HG03097 (cell line): ENCODE results near the gene SFMBT1.

Experiments
- ATAC-seq: cut with Tn5 transposase; IDR thresholded peaks from one replicate; pipeline ENCODE4 v1.9.1; 2021; ENCODE audit not compliant: unreplicated experiment, low FRiP score

Gene SFMBT1

DNA sequence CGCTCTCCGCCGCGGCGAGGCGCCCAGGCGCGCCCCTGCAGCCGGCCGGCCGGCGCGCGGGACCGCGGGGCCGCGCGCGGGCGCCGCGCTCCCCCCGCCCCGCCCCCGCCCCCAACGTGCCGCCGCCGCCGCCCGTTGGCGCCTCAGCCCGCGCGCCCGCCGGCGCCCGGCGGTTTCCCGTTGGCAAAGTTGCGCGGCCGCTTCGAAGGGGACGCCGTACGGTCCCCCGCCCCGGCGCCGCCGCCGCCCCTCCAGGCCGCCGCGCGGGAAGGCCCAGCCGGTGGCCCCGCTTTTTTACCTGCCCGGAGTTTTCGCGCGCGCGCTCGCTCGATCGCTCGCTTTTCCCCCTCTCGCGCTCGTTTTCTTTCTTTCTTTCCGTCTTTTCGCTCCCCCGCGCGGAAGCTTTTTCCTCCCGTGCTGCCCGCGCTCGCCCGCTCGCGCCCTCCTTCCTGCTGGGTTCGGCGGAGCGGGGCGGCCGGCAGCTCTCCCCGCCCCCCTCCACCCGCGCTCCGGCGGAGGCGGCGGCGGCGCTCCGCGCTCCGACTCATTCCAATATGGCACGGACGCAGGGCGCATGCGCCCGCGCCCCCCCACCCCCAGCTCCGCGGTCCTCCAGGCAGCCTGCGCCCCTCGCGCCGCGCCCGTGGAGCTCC, at the start of gene SFMBT1:
SFMBT1 (minus strand) TSS at position 556 of the 653 bp plus-strand sequence. CDS start 76,945 bp downstream, outside the sequence.
- peak; percentile 35 for ATAC-seq

DNA sequence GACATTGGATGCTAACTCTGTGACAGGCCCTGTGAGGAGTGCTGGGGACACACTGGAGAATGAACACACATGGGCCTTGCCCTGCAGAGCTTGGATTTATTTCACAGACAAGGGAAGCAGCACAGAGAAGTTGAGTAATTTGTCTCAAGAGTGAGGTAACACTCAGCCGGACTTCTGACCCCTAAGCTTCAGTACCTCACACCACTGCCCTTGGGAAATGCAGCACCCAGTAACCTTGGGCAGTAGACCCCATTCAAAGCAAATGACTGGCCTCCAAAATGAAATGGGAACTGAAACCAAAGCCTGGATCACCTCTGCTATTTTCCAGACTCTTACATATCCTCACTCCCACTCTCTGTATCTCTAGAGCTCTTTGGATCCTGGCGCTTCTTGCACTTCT, 47.1 kb upstream of the SFMBT1 start:
- ATAC-seq, result no peak

DNA sequence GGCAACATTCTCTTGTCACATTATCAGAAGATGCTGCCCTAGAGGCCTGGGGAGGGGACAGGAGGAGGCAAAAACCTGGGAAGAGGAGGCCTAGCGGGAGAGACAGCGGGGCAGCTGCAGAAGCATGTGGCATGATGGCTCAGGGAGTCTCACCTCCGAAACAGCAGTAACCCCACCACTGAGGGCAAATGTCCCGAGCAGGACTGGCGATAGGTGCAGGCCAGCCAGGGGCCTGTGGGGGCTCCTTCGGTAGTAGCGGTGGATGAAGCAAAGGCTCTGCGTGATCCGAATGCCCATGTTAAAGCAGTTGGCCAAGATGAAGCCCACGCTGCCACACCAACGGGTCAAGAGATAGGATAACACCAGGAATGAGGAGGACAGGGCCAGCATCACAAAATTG, 46.3 kb upstream of the SFMBT1 start:
- no peak for ATAC-seq

GRCh38 chr3:53091011-53091410, 45.1 kb upstream of the SFMBT1 start:
- no peak for ATAC-seq

DNA sequence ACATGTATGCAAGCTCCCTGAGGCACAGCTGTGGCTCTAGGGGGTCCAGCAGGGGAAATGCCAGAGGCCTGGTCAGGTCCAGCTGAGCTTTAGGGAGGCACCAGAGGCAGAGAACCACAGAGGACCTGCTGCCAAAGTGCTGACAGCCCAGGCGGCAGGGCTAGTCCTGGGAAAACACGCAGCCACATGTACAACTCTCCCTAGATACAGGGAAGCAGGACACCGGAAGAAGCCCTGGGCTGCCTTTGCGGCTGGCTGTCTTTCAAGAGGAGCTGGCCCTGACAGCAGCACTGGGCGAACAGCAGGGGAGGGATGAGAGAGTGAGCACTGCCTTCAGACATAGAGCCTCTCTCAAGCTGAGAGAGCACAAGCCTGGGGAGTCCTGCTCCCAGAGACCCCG, 43.6 kb upstream of the SFMBT1 start:
- ATAC-seq, result no peak

DNA sequence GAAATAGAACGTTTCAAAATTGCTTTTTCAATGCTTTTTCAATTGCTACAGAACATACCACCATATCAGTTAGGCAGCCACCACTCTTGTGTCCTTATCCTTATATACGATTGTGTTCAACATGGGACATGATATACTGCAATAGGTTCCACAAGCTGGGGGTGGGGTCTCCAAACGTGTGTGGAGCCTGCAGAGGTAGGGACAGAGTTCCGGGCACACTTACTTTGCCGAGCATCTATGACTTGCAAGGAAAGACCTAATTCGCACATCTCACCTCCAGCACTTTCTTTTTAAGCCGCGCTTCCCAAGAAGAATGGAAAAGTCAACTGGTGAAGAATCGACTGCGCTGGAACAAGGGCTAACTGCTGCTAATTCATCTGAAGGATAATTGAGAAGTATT, 39.6 kb upstream of the SFMBT1 start:
- no peak for ATAC-seq

GRCh38 chr3:53084310-53085001, 38.6 kb upstream of the SFMBT1 start:
- no peak for ATAC-seq

DNA sequence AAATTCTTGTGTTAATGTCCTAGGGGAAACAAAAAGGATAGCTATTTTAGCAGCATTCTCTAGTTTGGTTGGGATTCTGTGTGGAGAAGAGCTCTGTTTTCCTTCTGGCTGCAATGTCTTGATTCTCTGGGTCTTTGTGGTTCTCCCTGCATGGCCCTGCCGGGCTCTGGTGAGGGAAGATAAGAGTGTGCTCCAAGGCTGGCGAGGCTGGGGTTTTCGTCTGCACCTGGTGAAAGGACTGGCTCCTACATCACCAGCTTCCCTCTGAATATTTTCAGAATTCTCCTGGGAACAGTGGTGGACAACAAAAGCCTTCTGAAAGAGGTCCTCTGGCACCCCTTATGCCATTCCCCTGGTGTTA, 38.1 kb upstream of the SFMBT1 start:
- no peak for ATAC-seq

DNA sequence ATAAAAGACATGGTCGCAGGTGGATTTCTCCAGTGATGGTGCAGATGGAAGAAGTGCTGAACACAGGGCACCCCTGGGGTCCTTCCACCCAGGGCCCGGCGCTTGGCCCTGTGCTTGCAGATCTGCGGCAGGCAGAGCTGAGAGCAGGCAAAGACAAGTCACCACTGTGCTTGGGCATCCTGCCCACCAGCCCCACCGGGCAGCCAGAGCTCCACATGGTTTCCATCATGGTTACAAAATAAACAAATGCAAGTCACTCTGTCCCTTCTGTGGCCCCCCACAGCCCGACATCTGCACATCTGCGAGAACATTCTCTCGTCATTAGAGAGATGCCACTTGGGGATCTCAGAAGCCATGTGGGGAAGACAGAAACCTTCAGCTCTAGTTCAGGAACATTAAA, 37.6 kb upstream of the SFMBT1 start:
- no peak for ATAC-seq

- no peak for ATAC-seq
These were observed 36.9 kb upstream of the SFMBT1 start for GRCh38 chr3:53082736-53083135.

DNA sequence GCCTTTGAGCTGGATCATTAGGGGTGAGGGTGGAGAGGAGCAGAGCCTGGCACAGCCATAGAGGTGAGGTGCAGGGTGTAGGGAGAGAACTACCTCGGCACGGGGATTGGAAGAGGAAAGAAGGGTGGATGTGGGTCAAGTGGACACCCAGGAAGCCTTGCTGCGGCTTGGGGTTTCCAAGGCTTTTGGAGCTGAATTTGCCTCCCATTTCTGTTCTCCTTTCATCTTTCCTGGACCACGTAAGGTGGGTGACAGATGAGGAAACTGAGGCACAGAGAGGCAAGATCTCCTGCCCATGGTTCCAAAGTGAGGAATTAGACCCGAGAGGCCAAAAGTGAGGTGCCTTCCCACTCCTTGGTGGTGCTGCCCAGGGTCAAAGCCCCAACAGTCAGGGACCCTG, 35.4 kb upstream of the SFMBT1 start:
- ATAC-seq, result no peak

DNA sequence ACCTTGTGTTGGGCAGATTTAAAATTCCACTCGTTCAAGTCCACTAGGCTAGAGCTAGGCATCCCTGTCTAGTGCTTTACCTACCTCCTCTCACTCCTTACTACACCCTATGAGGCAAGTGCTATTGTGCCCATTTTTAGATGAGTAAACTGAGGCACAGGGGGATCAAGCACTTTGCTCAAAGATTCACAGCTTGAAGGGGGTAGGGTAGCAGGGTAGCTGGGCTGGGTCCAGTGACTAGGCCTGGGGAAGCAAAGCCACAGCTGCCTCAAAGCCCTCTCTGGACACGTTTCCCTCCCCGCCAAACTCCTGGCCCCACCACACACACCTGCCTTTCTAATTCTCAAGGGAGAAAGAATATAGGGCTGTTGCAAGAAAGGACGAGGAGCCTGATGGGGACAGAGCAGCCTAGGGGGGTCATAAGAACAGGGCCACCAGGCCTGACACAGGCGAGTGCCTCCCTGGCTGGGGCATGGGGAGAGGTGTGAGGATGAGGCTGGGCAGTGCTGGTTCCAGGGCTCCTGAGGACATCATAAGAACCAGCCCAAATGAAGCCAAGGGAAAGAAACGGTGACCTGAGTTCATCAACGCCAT, 34.8 kb upstream of the SFMBT1 start:
- ATAC-seq, result no peak

DNA sequence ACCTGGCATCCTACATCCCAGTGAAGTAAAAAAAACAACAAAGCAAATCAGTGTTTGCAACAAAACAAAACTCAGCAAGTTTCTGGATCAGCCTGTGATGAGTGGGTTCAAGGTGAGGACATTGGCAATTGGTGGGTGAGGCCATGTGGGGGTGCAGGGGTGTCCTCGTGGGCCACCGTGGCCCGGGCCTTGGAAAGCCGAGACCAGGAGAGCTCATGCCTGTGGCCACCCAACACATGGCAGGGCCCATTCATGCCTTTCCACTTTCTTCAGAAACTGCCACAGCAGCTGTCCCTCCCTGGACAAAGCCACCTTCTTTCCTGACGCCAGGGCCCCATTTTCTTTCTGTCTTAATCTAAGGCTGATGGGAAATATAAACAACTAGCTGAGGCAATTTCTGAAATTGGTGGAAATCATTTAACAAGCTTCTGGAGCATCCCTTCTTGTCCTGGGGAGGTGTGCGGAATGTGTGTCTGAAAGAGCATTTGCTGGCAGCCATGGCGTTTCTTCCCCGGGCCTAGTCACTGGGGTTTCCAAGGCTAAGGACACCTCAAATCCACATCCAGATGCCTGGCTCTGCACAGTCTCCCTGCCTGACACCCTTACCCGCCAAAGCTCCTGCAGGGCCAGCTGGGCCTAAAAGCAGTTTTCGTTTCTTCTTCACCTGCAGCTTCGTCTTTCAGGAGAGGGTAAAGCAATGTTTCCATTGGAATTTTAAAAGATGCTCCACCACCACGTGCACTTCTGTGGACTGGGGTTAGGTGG, 34.1 kb upstream of the SFMBT1 start:
- ATAC-seq, result no peak

- ATAC-seq, result no peak
These were observed 33.3 kb upstream of the SFMBT1 start for GRCh38 chr3:53079147-53079546.

- ATAC-seq, result no peak
These were observed 32.8 kb upstream of the SFMBT1 start for GRCh38 chr3:53078656-53079055.

- ATAC-seq, result no peak
These were observed 31.8 kb upstream of the SFMBT1 start for GRCh38 chr3:53077476-53078220.

DNA sequence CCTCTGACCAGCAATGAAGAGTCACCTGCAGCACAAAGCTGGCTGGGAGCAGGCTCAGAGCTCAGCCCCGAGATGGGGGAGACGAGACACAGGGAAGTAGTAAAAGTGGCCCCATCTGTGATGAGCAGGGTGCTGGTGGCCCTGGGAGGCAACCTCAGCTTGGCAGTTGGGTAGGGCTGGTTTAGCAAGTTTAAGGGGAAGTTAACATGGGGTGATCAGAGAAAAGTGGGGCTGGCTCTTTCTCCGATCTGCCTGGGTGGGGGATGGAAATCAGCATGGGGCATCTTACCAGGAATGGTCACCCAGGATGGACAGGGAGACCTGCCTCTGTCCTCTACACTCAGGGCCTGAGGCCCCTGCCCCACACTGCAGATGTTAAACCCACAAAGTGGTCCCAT, 29.9 kb upstream of the SFMBT1 start:
- no peak for ATAC-seq

- ATAC-seq, result no peak
These were observed 29.2 kb upstream of the SFMBT1 start for GRCh38 chr3:53074761-53075742.

DNA sequence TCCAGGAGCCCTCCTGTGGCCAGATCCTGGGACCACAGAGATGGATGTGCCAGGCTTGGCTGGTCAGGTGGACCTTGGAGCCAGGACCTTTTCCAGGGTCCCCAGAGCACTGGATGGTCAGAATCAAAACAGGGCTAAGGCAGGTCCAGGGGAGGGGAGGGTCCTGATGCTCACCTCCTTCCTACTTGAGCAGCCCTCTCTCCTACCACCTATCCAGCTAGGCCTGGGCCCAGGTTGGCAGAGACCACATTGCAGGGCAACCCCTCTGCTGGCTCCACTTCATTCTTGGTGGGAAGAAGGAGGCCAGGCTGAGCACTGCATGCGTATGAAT, 28.5 kb upstream of the SFMBT1 start:
- no peak for ATAC-seq
